Astrocyte (in vitro differentiated cells and primary cell): ENCODE data around the gene TRMT44.

Experiments
- CTCF ChIP-seq: IDR thresholded peaks from 2 replicates; pipeline ENCODE4 v1.5.1; 2011; ENCODE audit warnings: low read depth, mild to moderate bottlenecking, inconsistent platforms, low read length, moderate library complexity; ENCODE audit not compliant: insufficient read depth
- EZH2 ChIP-seq: IDR thresholded peaks from 2 replicates; pipeline ENCODE4 v1.6.1; 2012; ENCODE audit warnings: mild to moderate bottlenecking, low read length, inconsistent platforms; ENCODE audit not compliant: insufficient read depth

- TF ChIP-seq CTCF (no peak), EZH2 (no peak)
Observed at GRCh38 chr4:8459867-8460445, 19.4 kb downstream of the TRMT44 start.
